HUES48 (cell line): ENCODE data around the gene TMEM132E.

Experiments
- H3K27ac ChIP-seq: one replicate; pipeline ENCODE4 v1.7.0; 2013; ENCODE audit warnings: low read depth, low read length, inconsistent platforms
- H3K27me3 ChIP-seq: 2 replicates; pipeline ENCODE4 v1.6.1; 2013; ENCODE audit warnings: mild to moderate bottlenecking, low read length; ENCODE audit not compliant: control insufficient read depth, insufficient read depth
- H3K36me3 ChIP-seq: 2 replicates; pipeline ENCODE4 v1.6.1; 2013; ENCODE audit warnings: low read length; ENCODE audit not compliant: control insufficient read depth, insufficient read depth
- H3K4me1 ChIP-seq: 2 replicates; pipeline ENCODE4 v1.6.1; 2013; ENCODE audit warnings: mild to moderate bottlenecking, low read length; ENCODE audit not compliant: control insufficient read depth, insufficient read depth
- H3K4me3 ChIP-seq: 2 replicates; pipeline ENCODE4 v1.5.1; 2013; ENCODE audit warnings: mild to moderate bottlenecking, low read depth, low read length
- H3K9ac ChIP-seq: 2 replicates; pipeline ENCODE4 v1.6.1; 2013; ENCODE audit warnings: mild to moderate bottlenecking, low read depth, low read length, moderate library complexity
- H3K9me3 ChIP-seq: 2 replicates; pipeline ENCODE4 v1.6.1; 2013; ENCODE audit warnings: low read length; ENCODE audit not compliant: control insufficient read depth, insufficient read depth

TMEM132E gene

GRCh38 chr17:34682305-34682704, 102.9 kb downstream of the TMEM132E start:
- Histone ChIP-seq H3K27me3 (no peaks in the 10 kb centered on the region), H3K4me3 (no peak overlapping the region), H3K4me1 (no peaks in the 10 kb centered on the region), H3K9me3 (no peaks in the 10 kb centered on the region), H3K9ac (no peak overlapping the region), H3K36me3 (no peaks in the 10 kb centered on the region), H3K27ac (no peak overlapping the region)

- no peaks in the 10 kb centered on the region for H3K4me1 ChIP-seq
Observed at GRCh38 chr17:34683390-34683789, 104.0 kb downstream of the TMEM132E start.

More at GRCh38 chr17:34683390-34683789, 104.0 kb downstream of the TMEM132E start:
- Histone ChIP-seq H3K9me3 (no peaks in the 10 kb centered on the region), H3K9ac (no peak overlapping the region), H3K27ac (no peak overlapping the region), H3K27me3 (no peaks in the 10 kb centered on the region), H3K4me3 (no peak overlapping the region), H3K36me3 (no peaks in the 10 kb centered on the region)
